GM18909 (cell line): Measurements from ENCODE around the gene ST7.
A peak's percentile ranks its signal among the peaks of the same experiment; 100 is the strongest.
"Not testable (repeated sequence)": the region's sequence is repeated elsewhere in the genome, so short reads cannot be mapped to it uniquely, and the experiment has no call there.

Experiments
- ATAC-seq: cut with Tn5 transposase; IDR thresholded peaks from one replicate; pipeline ENCODE4 v1.9.1; 2021; ENCODE audit warnings: mild to moderate bottlenecking; ENCODE audit not compliant: unreplicated experiment, poor library complexity

ST7 gene

DNA sequence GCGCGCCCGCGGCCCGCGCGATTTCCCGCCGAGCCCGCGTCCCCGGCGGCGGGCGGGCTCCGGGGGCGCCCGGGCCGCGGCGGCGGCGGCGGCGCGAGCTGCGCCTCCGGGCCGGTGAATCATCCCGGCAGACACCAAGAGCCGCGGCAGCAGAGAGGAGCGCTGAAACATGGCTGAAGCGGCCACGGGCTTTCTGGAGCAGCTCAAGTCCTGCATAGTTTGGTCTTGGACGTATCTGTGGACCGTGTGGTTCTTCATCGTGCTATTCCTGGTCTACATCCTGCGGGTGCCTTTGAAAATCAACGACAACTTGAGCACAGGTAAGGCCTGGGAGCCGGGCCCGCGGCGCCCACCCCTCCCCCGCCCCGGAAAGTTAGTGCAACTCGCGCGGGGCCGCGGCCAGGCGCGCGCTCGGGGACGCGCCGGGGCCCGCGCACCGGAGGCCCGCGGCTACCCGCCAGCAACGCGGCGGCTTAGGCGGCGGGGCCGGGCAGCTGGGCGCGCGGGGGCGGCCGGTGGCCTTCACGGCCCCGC, at the start of gene ST7:
TSS of gene ST7 (plus strand) at position 130 of the 534 bp plus-strand sequence. CDS start at position 170, 40 bp downstream.
- ATAC-seq: peak; percentile 42

DNA sequence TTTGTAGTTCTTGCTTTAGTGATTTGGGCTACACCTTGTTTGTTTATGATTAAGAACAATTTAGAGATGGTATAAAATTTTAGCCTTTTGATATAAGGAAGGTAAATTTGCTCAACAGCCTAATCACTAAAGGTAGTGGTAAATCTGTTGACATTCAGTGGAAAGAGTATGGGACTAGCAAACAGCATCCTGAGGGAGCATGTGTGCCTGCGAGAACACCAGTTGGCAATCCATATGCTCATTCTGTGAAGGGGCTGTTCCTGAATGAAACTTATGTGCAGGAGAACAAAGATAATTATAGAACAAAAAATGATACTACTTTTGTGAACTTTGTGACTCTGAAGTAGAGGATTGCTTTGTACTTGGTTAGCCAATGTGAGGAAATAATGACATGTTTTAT, 46.9 kb upstream of the ST7 start:
- no peak for ATAC-seq

DNA sequence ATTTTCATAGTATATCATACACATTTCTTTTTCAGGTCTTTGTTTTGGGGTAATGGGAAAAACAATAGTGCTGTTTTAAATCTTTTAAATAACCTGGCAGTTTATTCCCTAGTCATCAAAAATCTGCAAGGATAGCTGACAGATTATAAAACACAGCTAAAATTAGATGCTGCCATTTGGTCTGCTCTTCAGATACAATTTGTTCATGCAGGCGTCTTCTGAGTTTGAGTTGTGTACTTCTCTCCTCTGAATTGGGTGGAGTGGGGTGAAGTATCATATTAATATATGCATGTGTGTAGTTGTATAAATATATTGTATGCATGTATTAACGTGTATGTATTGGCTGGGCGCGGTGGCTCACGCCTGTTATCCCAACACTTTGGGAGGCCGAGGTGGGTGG, 42.9 kb upstream of the ST7 start:
- ATAC-seq: no peak

GRCh38 chr7:116911801-116912200, 41.5 kb upstream of the ST7 start:
- no peak for ATAC-seq

- no peak for ATAC-seq
Measured at GRCh38 chr7:116912269-116912909, 40.9 kb upstream of the ST7 start.

DNA sequence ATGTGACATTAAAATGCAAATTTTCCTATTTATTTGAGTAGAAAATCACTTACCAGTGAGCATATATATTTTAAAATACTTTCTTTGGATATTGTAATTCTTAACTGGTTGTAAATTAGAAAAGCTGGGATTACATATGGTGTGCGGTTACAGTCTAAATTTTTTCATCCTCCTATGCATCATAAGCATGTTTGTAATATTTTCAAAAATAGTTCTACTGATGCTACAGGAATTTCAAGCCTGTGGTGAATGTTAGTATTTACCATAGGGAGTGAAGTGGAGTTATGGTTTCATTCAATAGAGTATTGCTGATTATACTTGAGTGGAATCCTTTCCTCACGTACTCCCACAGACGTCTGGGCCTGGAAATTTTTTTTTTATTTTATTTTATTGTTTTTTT, 34.6 kb upstream of the ST7 start:
- ATAC-seq: no peak

DNA sequence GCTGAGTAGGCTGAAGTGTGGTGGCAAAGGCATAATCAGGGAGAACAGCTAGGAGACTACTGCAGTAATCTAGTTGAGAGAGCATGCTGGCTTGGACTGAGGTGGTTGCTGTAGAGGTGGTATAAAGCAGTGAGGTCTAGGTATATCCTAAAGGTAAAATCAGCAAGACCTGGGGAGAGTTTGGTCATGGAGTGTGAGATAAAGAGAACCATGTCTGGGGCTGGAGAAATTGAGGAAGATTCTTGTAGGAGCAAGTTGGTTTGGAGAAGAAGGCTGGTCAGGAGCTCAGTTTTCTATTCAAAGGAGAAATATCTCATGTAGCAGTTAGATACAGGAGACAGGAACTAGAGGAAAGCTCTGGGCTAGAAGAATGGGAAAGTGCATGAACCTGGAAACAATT, 32.9 kb upstream of the ST7 start:
- no peak for ATAC-seq

DNA sequence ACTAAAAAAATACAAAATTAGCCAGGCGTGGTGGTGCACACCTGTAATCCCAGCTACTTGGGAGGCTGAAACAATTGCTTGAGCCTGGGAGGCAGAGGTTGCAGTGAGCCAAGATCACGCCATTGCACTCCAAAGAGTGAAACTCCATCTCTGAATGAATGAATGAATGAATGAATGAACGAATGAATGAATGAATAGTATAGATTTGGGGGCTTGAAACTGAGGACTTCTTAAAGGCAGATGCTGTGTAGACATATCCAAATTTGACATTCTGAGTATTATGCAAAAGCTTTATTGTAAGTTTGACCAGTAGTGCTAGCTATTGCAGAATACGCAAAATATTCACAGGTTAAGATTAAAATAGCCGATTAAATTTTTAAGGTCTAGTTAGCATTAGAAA, 30.8 kb upstream of the ST7 start:
- ATAC-seq: no peak

DNA sequence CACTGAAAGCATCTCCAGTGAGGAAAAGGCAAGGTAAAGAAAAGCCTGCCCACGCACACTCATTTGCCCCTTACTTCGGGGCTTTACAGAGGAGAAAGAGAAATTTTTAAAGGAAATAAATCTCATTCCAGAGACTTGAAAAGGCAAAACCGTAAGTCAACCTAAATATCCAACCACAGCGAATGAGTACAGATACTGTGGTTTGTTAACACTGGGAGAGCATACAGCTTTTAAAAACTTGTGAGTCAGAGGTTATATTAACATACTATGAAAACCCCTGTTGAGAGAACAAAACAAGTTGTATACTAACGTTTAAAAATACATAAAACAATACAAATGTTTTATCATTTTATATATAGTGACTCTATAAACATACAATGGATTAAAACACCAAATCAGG, 28.6 kb upstream of the ST7 start:
- ATAC-seq: no peak

DNA sequence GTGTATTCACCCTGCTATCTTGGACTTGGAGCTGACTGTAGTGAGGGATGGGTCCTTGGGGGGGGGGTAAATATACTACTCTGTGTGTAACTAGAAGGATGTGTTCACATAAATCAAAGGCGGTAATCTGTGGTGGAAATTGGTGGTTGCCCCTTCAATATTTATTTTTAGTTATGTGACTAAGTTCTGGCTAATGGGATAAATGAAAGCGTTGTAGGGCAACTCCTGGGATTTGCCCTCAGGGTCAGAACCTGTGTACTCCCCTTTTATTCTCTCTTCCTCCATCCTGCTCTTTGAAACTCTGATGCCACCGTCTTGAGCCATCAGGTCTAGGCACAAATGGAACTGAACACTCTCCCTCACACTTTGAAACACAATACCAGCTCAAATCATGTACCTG, 24.3 kb upstream of the ST7 start:
- no peak for ATAC-seq

DNA sequence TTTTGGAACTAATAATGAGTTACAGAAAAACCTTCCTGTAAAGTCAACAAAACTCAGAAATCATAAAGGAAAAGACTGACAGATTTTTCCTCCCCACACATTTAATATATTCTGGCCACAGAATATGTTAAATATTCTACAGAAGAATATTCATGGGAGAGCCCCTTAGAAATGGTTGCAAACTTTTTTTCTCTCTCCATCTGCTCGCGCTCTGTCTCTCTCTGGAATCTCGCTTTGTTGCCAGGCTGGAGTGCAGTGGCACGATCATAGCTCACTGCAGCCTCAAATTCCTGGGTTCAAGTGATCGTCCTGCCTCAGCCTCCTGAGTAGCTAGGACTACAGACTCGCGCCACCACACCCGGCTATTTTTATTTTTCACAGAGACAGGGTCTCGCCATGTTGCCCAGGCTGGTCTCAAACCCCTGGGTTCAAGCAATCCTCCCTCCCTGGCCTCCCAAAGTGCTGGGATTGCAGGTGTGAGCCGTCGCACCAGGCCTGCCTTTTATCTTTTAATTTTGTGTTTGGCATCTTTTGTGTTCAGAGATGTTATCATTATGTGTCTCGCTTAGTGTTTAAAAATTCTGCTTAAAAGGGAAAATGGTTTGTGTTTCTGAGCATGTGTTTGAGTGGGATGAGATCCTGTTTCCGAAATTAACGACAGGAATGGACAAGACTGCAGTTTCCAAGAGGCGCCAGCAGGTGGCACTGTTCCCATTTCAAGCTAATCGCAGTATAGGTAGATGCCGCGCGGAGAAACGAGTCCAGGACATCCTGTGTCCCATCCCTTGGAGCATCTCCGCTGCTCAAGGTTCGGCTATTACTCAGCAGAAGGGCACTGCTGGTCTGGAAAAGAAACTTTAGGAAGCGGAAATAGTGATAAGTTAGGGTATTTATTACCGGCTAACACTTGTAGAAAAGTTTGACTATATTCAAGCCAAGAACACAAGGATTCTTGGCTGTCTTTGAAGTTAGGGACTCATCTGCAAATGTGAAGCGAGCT, 23.1 kb upstream of the ST7 start:
- ATAC-seq: peak; percentile 79

- ATAC-seq: no peak
Measured at GRCh38 chr7:116932566-116932965, 20.7 kb upstream of the ST7 start.

DNA sequence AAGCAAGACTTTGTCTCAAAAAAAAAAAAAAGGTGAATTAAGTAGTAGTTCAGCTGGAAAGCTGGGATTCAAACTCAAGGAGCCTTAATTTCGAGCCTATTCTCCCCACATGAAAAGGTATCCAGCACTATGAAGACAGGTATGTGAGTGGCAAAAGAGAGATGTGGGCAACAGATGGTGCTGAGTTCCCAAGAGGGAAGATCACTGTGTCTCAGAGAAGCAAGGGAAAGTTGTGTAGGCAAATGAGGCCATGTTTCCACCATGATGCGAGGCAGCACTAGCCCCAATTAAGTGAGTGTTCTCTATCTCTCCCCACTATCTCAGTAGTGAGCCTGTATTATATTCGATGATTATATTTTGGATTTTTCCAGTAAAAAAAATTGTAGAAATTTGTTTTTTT, 19.8 kb upstream of the ST7 start:
- no peak for ATAC-seq

DNA sequence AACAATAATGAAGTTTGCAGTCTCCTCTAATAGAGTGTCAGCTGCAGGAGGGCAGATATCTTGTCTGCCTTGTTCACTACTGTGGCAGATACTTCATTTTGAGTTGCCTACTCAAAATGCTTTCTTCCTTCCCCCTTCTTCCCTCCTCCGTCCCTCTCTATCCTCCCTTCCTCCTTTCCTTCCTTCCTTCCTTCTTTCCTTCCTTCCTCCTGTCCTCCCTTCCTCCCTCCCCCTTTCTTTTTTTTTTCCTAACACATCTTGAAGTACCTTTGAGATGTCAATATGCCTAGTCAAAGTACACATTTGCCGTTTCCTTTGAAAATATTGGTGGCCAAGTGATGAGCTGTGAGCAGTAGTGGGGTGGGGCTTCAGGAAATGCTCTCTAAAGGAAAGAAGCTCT, 18.7 kb upstream of the ST7 start:
- ATAC-seq: no peak

- ATAC-seq: not testable (repeated sequence)
Measured at GRCh38 chr7:116936844-116937243, 16.5 kb upstream of the ST7 start.

GRCh38 chr7:116938678-116939077, 14.6 kb upstream of the ST7 start:
- ATAC-seq: no peak

DNA sequence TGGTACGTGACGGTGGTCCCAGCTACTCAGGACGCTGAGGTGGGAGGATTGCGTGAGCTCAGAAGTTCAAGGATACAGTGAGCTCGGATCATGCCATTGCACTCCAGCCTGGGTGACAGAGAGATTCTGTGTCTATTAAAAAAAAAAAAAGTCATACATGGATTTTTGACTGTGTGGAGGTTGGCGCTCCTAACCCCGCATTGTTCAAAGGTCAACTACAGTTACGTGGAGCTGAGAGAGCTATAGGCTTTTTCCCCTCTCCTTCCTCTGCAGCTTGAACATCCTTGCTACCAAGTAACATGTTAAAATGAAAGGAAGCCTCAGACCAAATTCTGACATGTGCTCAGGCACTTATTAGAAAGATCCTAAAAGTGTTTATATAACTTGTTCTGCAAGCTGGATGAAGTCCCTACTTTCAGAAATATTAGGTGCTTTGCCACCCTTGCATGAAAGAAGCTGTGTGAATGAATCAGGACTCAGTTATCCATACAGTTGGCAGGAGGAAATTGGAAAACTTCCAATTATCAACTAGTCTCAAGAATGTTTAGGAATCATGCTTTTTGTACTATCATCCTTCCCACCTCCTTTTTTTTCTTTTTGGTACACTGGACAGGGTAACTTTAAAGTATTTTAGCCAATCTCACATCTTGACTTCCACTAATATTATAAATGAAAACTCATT, 12.5 kb upstream of the ST7 start:
- no peak for ATAC-seq

DNA sequence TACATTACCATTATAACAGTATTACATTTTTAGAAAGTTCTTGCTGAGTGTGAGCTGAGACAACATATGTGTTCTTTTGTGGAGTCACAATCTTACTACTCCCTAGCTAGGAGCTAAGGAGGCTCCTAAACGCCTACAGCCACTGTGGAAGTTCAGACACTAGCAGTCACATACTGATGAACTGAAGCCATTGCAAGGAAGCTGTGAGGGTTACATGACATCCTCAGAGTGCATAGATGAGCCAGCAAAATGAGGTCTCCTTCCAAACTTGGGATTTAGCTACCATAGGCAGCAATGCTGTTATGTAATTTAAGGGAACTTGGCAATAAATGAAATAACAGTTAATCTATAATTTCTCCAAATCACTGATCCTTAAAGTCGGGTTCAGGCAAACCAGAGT, 10.8 kb upstream of the ST7 start:
- ATAC-seq: no peak

GRCh38 chr7:116948934-116949333, 4.4 kb upstream of the ST7 start:
- ATAC-seq: no peak

DNA sequence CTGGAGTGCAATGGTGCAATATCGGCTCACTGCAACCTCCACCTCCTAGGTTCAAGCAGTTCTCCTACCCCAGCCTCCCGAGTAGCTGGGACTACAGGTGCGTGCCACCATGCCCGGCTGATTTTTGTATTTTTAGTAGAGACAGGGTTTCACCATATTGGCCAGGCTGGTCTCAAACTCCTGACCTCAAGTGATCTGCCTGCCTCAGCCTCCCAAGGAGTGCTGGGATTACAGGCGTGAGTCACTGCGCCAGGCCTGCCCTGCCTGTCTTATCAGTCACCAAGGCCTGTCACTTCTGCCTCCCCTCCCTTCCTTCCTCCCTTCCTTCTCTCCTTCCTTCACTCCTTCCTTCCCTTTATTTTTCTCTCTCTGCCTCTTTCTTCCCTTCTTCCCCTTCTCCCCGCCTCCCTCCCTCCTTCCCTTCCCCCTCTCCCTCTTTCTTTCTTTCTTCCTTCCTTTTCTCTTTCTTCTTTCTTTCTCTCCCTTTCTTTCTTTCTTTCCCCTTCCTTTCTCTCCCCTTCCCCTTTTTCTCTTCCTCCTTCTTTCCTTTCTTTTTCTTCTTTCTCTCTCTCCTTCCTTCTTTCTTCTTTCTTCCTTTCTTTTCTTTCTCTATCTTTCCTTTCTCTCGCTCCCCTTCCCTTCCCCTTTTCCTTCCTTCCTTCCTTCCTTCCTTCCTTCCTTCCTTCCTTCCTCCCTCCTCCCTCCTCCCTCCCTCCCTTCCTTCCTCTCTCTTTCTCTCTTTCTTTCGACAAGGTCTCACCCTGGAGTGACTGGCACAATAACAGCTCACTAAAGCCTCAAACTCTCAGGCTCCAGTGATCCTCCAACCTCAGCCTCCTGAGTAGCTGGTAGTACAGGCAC, 3.1 kb upstream of the ST7 start:
- no peak for ATAC-seq
